Mucosa of gallbladder (tissue), 1 donor: ENCODE results near the gene BIRC7. TPM values are rescaled to one million over a fixed set of nuclear protein-coding genes. Genes with fewer than 3 reads are reported as not detected.
"Not testable (repeated sequence)": the region's sequence is repeated elsewhere in the genome, so short reads cannot be mapped to it uniquely, and the experiment has no call there.

Experiments
- DNase-seq: peaks from one replicate; pipeline ENCODE4 v3.0.0-alpha.2; 2020; ENCODE audit warnings: low spot score
- total RNA-seq: library from RNA; stranded (reverse); gene quantifications from one replicate; pipeline ENCODE4 v1.2.1, GENCODE V29; 2021
- donor health status: DM: no; HTN: no; CAD: no.

BIRC7 gene
- total RNA-seq, 1 donor from 2014 or later, result 0.14 TPM

- no peak for DNase-seq
These were observed 11.0 kb downstream of the BIRC7 start for GRCh38 chr20:63246490-63247288.

GRCh38 chr20:63247671-63248228, 12.0 kb downstream of the BIRC7 start:
- DNase-seq, result no peak

- no peak for DNase-seq
These were observed 13.3 kb downstream of the BIRC7 start for GRCh38 chr20:63248835-63249591.

DNA sequence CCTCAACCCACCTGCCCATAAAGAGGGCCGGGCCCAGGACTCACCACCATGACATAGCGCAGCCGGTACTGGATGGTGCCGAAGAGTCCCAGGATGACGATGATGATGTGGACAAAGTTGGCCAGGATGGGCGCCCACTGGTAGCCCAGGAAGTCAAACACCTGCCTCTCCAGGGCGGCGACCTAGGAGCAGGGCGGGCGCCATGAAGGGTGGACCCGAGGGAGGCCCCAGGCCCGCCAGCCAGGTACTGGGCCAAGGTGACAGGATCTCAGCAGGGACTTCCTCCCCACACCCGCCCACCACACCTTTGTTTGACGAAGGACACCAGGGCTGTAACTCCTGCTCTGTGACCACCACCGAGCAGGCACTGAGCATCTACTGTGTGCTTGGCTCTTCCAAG, 14.2 kb downstream of the BIRC7 start:
- DNase-seq, result no peak

GRCh38 chr20:63251350-63251749, 15.6 kb downstream of the BIRC7 start:
- not testable (repeated sequence) for DNase-seq

GRCh38 chr20:63252284-63252711, 16.6 kb downstream of the BIRC7 start:
- DNase-seq, result no peak

- no peak for DNase-seq
These were observed 17.3 kb downstream of the BIRC7 start for GRCh38 chr20:63253065-63253437.

GRCh38 chr20:63253438-63254231, 17.9 kb downstream of the BIRC7 start:
- no peak for DNase-seq

DNA sequence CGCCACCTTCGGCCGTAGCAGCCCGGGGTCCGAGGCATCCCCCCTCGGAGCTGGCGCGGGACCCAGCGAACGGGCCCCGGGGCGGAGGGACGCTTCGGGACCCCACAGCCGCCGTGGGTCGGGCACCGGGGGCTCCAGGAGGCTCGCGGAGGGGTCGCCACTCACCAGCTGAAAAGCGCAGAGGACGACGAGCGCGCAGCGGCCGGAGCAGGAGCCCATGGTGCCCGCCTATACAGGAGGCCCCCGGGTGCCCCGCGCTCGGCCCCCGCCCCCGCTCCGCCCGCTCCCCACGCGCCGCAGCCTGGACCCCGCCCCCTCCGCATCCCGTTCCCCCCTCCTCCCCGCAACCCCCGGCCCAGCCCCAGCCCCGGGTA, 18.5 kb downstream of the BIRC7 start, which contains the start of gene NKAIN4:
TSS of gene NKAIN4 (minus strand) at position 232 of the 374 bp plus-strand sequence. CDS start at position 219, 13 bp downstream.
- DNase-seq, result no peak

GRCh38 chr20:63254606-63255384, 19.1 kb downstream of the BIRC7 start:
- DNase-seq, result no peak

DNA sequence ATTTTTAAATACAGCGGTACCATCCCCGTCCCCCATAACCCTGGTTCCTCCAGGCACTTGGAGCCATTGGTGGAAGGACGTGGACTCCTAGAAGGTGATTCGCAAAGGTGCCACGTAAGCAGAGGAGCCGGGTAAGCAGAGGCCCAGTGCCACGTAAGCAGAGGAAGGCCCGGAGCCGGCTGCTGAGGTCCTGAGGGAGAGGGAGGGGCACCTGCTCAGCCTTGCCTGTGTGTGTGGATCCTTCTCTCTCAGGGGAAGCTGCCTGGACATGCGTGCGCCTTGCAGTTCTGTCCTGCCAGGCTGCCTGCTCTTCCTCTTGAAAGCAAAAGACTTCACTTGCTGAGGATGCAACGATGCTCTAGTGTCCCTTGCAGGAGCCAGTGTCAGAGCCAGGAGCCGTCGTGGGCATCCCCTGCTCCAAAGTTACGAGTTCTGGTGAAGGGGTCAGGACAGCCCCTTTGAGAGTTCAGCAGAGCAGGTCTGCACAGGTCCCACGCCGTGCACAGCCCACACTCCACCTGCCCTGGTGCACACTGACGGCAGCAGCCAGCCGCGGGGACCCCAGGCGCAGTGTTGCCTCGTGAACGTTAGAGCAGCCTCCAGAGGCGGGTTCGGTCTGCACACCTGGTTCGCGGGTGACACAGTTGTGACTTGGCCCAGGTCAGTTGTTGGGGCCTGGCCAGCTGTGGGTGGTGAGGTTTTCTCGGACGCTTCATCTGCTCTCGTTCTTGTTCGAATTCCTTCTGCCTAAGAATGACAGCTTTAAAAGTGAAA, 20.4 kb downstream of the BIRC7 start:
- no peak for DNase-seq

- DNase-seq, result no peak
These were observed 21.2 kb downstream of the BIRC7 start for GRCh38 chr20:63256954-63257353.

GRCh38 chr20:63257629-63258028, 21.9 kb downstream of the BIRC7 start:
- DNase-seq, result no peak

GRCh38 chr20:63258781-63259180, 23.1 kb downstream of the BIRC7 start:
- DNase-seq, result no peak

DNA sequence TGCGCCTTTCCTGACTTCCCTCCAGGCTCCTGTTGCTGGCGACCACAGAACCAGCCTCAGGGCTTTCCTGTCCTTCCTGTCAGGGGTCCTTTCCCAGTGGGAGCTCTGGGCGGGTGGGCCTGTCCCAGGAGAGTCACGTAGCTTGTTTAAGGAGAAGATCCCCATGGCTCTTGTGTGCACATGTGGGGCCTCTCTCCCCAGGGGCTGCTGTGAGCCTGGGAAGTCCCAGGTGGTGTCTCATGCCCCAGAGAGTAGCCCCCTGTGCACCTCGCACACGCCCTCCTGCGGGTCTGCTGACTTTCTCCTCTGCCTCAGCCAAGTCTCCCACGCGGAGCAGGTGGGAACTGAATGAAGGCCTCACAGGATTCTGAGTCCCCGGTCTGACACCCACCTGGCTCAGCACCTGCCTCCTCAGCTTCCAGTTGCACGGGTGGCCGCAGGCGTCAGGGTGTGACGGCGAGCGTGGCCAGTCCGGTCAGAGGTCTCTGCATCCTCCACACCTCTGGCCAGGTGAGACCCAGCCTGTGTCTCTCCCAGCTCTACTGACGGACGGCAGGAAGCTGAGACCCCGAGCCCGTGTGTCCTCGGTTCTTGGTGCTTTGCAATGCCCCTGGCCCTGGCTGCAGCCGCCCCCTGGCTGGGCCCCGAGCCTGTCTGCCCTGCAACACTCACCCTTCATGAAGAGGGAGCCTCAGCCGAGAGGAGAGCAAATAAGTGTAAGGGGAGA, 24.2 kb downstream of the BIRC7 start:
- DNase-seq, result no peak

- DNase-seq, result no peak
These were observed 24.8 kb downstream of the BIRC7 start for GRCh38 chr20:63260521-63260920.

DNA sequence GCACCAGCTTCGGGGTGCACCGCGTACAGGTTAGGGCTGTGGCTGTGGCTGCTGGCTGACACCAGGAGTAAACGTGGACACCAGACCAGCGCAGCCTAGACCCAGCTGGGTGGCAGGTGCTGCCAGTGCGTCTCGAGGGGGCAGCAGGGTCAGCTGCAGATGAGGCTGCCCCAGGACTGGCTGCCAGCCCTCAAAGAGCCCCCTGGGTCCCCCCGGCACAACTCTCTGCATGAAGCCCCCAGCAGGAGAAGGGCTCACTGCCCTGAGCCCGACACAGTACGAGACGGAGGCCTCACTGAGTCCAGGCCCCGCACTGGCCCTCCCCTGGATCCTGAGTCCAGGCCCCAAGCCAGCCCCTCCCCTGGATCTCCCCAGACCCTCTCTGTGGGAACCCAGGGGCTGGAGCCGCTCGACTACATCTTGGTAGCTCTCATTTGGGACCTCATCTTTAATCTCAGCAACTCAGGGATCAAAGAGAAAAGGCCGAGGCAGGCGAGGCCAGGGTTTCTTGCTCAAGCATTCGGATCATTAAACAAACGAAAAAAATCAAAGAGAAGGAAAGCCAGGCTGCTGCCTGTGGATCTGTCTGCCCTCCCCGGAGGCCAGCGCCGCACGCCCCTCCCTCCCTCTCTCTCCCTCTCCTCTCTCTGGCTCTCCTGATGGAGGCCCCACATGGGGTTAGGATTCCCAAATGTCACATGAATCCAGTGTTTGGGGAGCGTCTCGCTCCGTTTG, 25.5 kb downstream of the BIRC7 start:
- no peak for DNase-seq

DNA sequence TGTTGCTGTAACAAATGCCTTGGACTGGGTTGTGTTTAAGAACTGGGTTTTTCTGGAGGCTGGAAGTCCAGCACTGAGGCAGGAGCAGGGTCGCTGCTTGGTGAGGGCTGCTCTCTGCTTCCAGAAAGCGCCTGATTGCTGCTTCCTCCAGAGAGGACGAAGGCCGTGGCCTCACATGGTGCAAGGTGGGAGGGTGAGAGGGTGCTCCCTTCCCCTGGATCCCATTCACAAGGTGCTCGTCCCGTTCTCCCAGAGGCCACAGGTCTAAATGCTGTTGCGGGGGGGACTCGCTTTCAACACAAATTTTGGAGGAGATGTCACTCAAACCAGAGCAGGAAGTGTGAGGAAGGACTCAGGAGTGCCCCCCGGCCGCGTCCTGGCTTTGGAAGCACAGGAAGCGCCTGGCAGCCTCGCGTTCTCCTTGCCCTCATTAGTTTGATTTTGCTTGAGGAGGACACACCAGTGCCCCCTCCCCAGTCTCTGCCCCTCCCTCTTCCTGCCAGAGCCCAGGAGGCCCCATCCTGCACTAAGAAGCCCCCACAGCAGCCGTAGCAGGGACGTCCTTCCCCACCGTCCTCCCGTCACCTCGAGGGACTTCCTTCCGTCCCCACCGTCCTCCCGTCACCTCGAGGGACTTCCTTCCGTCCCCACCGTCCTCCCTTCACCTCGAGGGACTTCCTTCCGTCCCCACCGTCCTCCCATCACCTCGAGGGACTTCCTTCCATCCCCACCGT, 26.3 kb downstream of the BIRC7 start:
- no peak for DNase-seq
